Left cardiac atrium (tissue), 4 donors: ENCODE data around the gene MLYCD. TPM values are rescaled to one million over a fixed set of nuclear protein-coding genes. Genes with fewer than 3 reads are reported as not detected.

Source experiments
- ATAC-seq, 2 donors: fragments of 200-7000 bp; cut with Tn5 transposase; one replicate each; pipeline ENCODE4 v1.9.1; 2020; ENCODE audit warnings: mild to moderate bottlenecking in 2 of 2, moderate library complexity in 2 of 2
- DNase-seq: peaks from one replicate; pipeline ENCODE4 v3.0.0-alpha.2; 2020
- intact Hi-C, 2 donors: fragments of 100-400 bp; cut with DNase I; formaldehyde crosslinking; loops; one replicate each; pipeline versions ENCODE4 v1.14.1 to v1.15.1; 2022 to 2023
- total RNA-seq, 2 donors: library from RNA; stranded (reverse); fragmentation: NEBNext Ultra II Directional; extraction: Animal tissue kit (Norgen Biotek cat#: 25700); gene quantifications; one replicate each; pipeline ENCODE4 v1.2.1, GENCODE V29; 2021
- donor health status: DM: no; HTN: yes; CAD: no.
- donor health status: DM: no; HTN: yes; CAD: no; lungs with severe emphysema.
- donor health status: DM: yes; HTN: yes; CAD: no.
- donor health status: Dilated cardiomyopathy.

Gene MLYCD
- total RNA-seq, 2 donors from 2014 or later = 27.0 to 36.3 TPM

DNA sequence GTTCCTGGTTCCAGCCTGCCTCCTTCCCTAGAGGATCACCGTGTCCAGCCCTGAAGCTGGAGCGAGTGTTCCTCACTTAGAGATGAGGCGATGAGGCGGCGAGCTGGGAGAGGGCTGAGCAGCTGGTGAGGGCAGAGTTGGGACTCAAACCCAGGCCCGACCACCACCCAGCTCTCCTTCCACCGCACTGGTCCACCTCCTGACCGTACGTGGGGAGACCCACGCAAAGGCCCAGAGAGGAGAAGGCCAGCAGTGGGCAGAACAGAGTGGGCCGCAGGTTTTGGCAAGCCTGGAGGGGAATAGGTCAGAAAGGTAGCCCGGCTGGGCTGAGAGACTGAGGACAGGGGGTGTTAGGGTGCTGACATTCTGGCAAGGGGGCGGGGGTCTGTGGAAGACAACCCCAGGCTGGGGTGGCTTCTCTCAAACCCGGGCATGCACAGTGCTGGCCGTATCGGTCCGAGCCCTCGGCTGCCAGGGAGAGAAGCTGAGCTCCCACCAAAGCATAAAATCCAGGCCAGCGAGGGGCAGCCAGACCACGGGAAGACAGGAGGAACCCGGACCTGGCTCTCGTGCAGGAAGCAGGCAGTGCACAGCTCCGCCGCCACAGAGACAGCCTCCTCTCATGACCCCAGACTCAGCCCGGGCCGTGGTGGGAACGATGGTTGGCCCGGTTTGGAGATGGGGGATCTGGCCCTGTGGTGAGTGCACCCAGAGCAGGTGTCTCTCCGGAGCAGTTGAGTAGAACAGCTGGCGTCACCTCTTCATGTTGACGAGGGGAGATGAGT is 24.9 kb downstream of the MLYCD start:
- intact Hi-C loops = no loop called here
- ATAC-seq = no peak
- DNase-seq = no peak

- ATAC-seq = no peak
- intact Hi-C loops = no loop called here
- no peak for DNase-seq
Observed at GRCh38 chr16:83924686-83925085, 25.8 kb downstream of the MLYCD start.

- ATAC-seq = no peak
- intact Hi-C loops = no loop called here
- no peak for DNase-seq
Observed at GRCh38 chr16:83925095-83925905, 26.4 kb downstream of the MLYCD start.

- intact Hi-C loops = no loop called here
- no peak for ATAC-seq
Observed at GRCh38 chr16:83925957-83926725, 27.2 kb downstream of the MLYCD start.

DNA sequence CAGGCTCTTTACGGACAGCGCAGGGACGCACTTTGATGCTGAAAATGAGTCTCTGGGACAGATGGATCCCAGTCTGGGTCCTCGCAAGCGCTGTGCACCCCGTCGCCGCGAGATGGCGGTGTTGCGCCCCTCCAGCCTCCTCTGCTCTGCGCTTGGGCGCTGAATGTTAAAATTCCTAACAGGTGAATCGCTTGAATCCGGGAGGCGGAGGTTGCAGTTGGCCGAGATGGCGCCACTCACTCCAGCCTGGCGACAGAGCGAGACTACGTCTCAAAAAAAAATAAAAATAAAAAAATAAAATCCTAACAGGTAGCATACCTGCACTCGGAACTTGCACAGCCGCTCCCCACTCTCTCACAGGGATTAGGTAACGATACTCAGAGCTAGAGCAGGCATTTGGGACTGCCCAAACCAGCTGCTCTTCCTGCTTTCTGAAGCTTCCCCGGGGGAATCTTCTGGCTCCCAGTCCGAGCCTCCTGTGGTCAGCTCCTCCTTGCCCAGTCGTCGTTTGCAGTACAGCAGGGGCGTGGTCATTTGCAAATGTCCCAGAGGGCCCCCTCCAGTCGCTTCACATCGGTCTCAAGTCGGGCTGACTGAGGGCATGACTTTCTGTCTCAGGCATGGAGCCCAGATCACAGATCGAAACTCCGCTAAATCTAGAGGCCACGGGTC is 27.9 kb downstream of the MLYCD start:
- intact Hi-C loops = no loop called here
- DNase-seq = peak; percentile 74
- ATAC-seq = peak; percentile 72 to 81

More at GRCh38 chr16:83925957-83926725, 27.2 kb downstream of the MLYCD start:
- no peak for DNase-seq

DNA sequence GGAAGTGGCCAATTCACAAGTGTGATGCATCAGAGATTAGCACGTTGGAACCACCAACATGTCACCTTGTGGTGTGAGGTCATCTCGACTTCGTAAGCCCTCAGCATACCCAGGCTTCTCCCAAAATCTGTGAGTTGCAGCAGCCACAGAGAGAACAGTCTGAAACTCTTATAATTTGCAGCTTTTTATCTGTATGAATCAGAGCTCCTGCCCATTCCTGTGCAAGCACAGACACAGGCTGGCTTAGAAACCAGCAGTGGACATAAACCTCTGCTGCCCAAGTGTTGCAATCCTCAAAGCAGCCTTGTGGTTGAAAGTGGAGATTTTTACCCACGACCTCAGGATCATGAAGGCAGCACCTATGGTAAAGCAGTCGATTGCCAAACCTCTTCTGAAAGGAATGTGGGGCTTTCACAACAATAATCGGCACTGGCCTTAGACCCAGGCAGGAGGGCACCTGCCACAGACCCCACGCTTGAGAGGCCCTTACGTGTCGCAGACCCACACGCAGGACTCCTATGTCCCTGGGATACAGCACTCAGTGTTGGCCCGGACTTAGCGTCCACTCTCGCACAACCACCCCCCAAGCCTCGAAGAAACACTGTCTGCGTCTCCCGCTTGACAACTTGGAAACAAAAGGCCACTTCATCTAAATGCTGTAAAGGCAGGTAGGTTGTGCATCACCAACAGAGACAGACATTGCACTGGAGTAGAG is 29.6 kb downstream of the MLYCD start:
- intact Hi-C loops = no loop called here
- no peak for DNase-seq
- no peak for ATAC-seq

GRCh38 chr16:83929811-83930555 is 31.1 kb downstream of the MLYCD start:
- intact Hi-C loops = no loop called here
- DNase-seq (no peak), ATAC-seq (peak in 1 of 2 donors; percentile 54)

GRCh38 chr16:83930730-83931500 is 32.0 kb downstream of the MLYCD start:
- intact Hi-C loops = no loop called here
- no peak for DNase-seq
- no peak for ATAC-seq

GRCh38 chr16:83931556-83931955 is 32.6 kb downstream of the MLYCD start:
- intact Hi-C loops = no loop called here
- ATAC-seq (no peak), DNase-seq (no peak)

DNA sequence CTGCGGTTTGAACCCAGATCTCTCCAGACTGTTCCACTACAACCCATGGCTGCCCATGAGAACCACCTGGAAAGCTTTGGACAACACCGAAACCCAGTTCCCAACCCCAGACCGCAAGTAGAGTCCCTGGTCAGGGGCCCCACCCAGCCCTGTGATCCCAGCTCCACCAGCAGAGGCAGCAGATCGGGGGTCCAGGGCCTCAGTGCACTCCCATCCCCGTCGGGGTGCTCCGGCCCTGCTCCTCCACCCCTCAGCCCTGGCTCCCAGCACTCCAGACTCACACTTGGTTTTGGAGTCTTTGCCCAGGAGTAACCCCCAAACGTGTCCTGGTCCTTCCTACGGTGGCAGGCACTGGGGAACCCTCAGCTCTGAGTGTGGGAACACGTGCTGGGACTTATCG is 33.4 kb downstream of the MLYCD start:
- ATAC-seq = no peak
- no peak for DNase-seq
- intact Hi-C loops = no loop called here

GRCh38 chr16:83932955-83933673 is 34.2 kb downstream of the MLYCD start:
- intact Hi-C loops = no loop called here
- no peak for DNase-seq
- ATAC-seq = no peak

DNA sequence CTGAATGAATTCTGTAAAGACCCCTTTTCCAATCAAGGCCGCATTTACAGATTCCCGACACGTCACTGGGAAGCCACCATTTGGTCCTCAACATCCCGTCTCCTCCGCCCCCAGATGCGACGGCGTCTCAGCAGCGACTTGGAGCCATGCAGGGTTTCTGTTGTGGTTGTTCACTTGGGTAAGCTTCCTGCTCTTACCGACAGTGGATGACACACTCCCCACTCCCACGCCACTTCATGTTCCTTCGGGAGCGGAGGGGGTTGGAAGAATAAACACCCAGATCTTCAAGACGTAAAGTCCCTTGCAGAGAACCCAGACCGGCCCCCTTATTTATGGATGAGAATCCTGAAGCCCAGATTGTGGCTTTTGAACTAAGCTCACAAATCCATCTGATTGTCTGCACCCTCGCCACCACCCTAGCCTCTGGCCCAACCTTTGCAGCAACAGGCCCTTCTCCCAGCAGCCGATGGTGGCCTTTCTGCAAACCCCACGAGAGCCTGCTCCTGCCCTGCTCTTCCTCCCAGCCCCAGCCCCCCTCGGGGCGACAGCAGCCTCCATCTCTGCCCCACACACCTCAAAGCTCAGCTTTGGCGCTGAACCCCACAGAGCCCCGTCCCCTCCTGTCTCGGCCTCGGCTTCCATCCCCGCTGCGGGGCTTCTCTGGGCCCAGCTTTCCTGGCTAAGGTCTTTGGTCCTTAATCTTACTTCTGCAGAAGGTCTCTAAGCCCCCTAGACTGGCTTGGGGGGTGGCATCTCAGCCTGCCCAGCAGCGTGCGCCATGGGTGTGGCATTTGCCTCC is 35.2 kb downstream of the MLYCD start:
- DNase-seq (no peak), ATAC-seq (no peak)
- intact Hi-C loops = no loop called here

DNA sequence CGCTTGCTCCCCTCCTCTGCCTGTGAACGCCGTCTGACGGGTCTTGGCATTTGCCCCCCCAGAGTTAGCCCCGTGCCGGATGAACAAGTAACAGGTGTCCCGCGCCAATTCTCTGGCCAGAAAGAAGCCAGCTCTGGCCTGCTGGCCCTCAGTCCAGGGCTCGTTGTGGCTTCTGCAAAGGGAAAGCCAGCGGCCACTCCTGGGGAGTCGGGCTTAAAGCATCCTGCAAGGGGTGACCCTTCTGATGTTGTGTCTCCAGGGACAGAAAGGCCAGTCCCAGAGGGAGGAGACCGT is 35.7 kb downstream of the MLYCD start:
- intact Hi-C loops = no loop called here
- ATAC-seq (no peak), DNase-seq (no peak)

- no peak for ATAC-seq
- intact Hi-C loops = no loop called here
- no peak for DNase-seq
Observed at GRCh38 chr16:83935005-83935857, 36.3 kb downstream of the MLYCD start.

DNA sequence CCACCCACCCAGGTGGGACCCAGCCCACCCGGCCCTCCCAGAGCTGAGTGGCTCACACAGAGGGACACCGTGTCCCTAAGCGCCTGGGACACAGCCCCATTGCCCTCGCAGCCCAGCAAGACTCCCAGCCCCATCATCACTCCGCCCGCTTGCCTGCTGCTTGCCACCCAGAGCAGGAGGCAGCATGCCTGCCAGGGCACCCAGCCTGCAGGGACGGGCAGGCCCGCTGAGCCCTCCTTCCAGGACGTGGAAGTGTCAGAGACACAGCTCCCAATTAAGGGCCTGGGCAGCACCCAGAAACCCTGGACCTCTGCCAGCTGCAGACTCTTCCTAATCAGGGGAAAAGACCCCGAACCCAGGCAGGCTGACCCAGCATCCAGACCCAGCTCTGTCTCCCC is 36.9 kb downstream of the MLYCD start:
- intact Hi-C loops = no loop called here
- no peak for ATAC-seq
- DNase-seq = no peak
